Measurements from ENCODE around the gene CLEC4F.

GRCh38 chr2:70832386-70832785, 12.0 kb upstream of the CLEC4F start:
- TF ChIP-seq CTCF (IDR thresholded peaks at IDR 0.05) (no peak), POLR2A (IDR thresholded peaks at IDR 0.05) (no peak), EP300 (IDR thresholded peaks at IDR 0.05) (no peak)

All from ovary (tissue), 3 donors.